Natural killer cell (primary cell): Measurements from ENCODE around the gene PRKG1. TPM values are rescaled to one million over a fixed set of nuclear protein-coding genes. Genes with fewer than 3 reads are reported as not detected.

Source experiments
- ATAC-seq, 3 donors: fragments of 150-1000 bp in 2 of 3; fragments of 200-7000 bp in 1 of 3; cut with Tn5 transposase; 1 replicate in 1 of 3; 2 replicates in 2 of 3; pipeline ENCODE4 v1.10.0; 2021; ENCODE audit warnings: mild to moderate bottlenecking in 2 of 3, moderate library complexity in 2 of 3
- DNase-seq, 2 donors: peaks; one replicate each; pipeline versions ENCODE4 v3.0.0 to v3.0.0-alpha.2; 2013 to 2021; ENCODE audit warnings: mixed read lengths in 1 of 2
- H3K27ac ChIP-seq: one replicate; pipeline ENCODE4 v1.5.1; 2013; ENCODE audit warnings: mild to moderate bottlenecking, low read length
- H3K27me3 ChIP-seq: one replicate; pipeline ENCODE4 v1.6.1; 2013; ENCODE audit warnings: low read length; ENCODE audit not compliant: control insufficient read depth, insufficient read depth
- H3K36me3 ChIP-seq: one replicate; pipeline ENCODE4 v1.6.1; 2013; ENCODE audit warnings: low read length; ENCODE audit not compliant: control insufficient read depth, insufficient read depth
- H3K4me1 ChIP-seq: one replicate; pipeline ENCODE4 v1.6.1; 2013; ENCODE audit warnings: low read length; ENCODE audit not compliant: control insufficient read depth, insufficient read depth
- H3K4me3 ChIP-seq: one replicate; pipeline ENCODE4 v1.5.1; 2013; ENCODE audit warnings: low read length
- H3K9me3 ChIP-seq: one replicate; pipeline ENCODE4 v1.6.1; 2013; ENCODE audit warnings: low read length; ENCODE audit not compliant: control insufficient read depth, insufficient read depth
- H3K27ac Mint-ChIP-seq, 2 donors: one replicate each; pipeline ENCODE4 v1.8.0; 2022; ENCODE audit warnings: mild to moderate bottlenecking in 2 of 2, mixed read lengths in 2 of 2, moderate library complexity in 1 of 2
- H3K27me3 Mint-ChIP-seq, 2 donors: one replicate each; pipeline ENCODE4 v1.8.0; 2022; ENCODE audit warnings: low read depth in 2 of 2, mixed read lengths in 2 of 2
- H3K36me3 Mint-ChIP-seq: one replicate; pipeline ENCODE4 v1.8.0; 2022; ENCODE audit warnings: mixed read lengths
- H3K4me1 Mint-ChIP-seq, 2 donors: one replicate each; pipeline ENCODE4 v1.8.0; 2022; ENCODE audit warnings: mixed read lengths in 2 of 2
- H3K4me3 Mint-ChIP-seq: one replicate; pipeline ENCODE4 v1.8.0; 2022; ENCODE audit warnings: mild to moderate bottlenecking, moderate library complexity, mixed read lengths
- H3K9me3 Mint-ChIP-seq, 2 donors: one replicate each; pipeline ENCODE4 v1.8.0; 2022; ENCODE audit warnings: mixed read lengths in 2 of 2
- CTCF ChIP-seq: fragments of 200-600 bp; IDR thresholded peaks from one replicate; pipeline ENCODE4 v1.8.0; 2022; ENCODE audit warnings: antibody characterized with exemption
- WGBS: methylation state at CpG from one replicate; pipeline ENCODE4 v1.1.7; 2013; ENCODE audit warnings: missing lambda C conversion rate; ENCODE audit not compliant: insufficient coverage; 5-methylcytosine and 5-hydroxymethylcytosine counted together
- intact Hi-C: fragments of 100-400 bp; cut with micrococcal nuclease; formaldehyde crosslinking; loops from one replicate; pipeline ENCODE4 v1.14.2; 2022
- total RNA-seq, 4 donors: library from RNA; stranded (reverse); fragments of 120-200 nt in 1 of 4; gene quantifications; one replicate each; pipeline versions ENCODE4 v1.2.3 to v1.2.4, GENCODE V29; 2013 to 2022

The PRKG1 gene
- total RNA-seq, 3 donors from 2014 or later (not counting 1 experiment from before 2014, with no cell fraction given): 0.23 to 0.41 (median 0.35) TPM

- no peak overlapping the region for H3K27ac Mint-ChIP-seq
- no peaks in the 10 kb centered on the region for H3K9me3 Mint-ChIP-seq
- TF ChIP-seq CTCF: no peak
- H3K4me1 Mint-ChIP-seq: peaks cover 12 to 19% of the 10 kb centered on the region in 2 donors
- 75% methylated on average over 1 of the region's 1 CpG for WGBS
- H3K4me3 Mint-ChIP-seq: no peak overlapping the region
- Histone ChIP-seq H3K27ac (no peak overlapping the region), H3K27me3 (peaks cover 31% of the 10 kb centered on the region), H3K4me3 (no peak overlapping the region), H3K36me3 (no peaks in the 10 kb centered on the region), H3K4me1 (peaks cover 18% of the 10 kb centered on the region), H3K9me3 (peaks cover 4% of the 10 kb centered on the region)
- H3K27me3 Mint-ChIP-seq: peaks cover 33 to 56% of the 10 kb centered on the region in 2 donors
- DNase-seq: no peak
- intact Hi-C loops: no loop called here
- H3K36me3 Mint-ChIP-seq: no peaks in the 10 kb centered on the region
- ATAC-seq: no peak
These were observed 1241.7 kb downstream of the PRKG1 start for GRCh38 chr10:52316001-52316400.

GRCh38 chr10:52316500-52316899 is 1242.2 kb downstream of the PRKG1 start:
- intact Hi-C loops: no loop called here
- no peak overlapping the region for H3K27ac Mint-ChIP-seq
- no peaks in the 10 kb centered on the region for H3K9me3 Mint-ChIP-seq
- peaks cover 18% of the 10 kb centered on the region for H3K4me1 ChIP-seq
- H3K4me1 Mint-ChIP-seq: peaks cover 12 to 19% of the 10 kb centered on the region in 2 donors
- DNase-seq (no peak), ATAC-seq (no peak)
- H3K27ac ChIP-seq: no peak overlapping the region
- peaks cover 4% of the 10 kb centered on the region for H3K9me3 ChIP-seq
- peaks cover 28 to 51% of the 10 kb centered on the region in 2 donors for H3K27me3 Mint-ChIP-seq
- no peak overlapping the region for H3K4me3 ChIP-seq
- whole genome bisulfite sequencing: 92% methylated on average over 4 of the region's 4 CpGs
- peaks cover 27% of the 10 kb centered on the region for H3K27me3 ChIP-seq
- H3K36me3 Mint-ChIP-seq: no peaks in the 10 kb centered on the region
- no peaks in the 10 kb centered on the region for H3K36me3 ChIP-seq
- no peak for TF ChIP-seq CTCF
- H3K4me3 Mint-ChIP-seq: no peak overlapping the region

GRCh38 chr10:52318136-52318701 is 1243.9 kb downstream of the PRKG1 start:
- DNase-seq: no peak
- Mint-ChIP-seq H3K4me1 (peaks cover 10 to 15% of the 10 kb centered on the region in 2 donors), H3K36me3 (no peaks in the 10 kb centered on the region), H3K27me3 (peaks cover 25 to 37% of the 10 kb centered on the region in 2 donors), H3K9me3 (no peaks in the 10 kb centered on the region), H3K27ac (no peak overlapping the region), H3K4me3 (no peak overlapping the region)
- Histone ChIP-seq H3K27me3 (peaks cover 19% of the 10 kb centered on the region), H3K4me1 (peaks cover 16% of the 10 kb centered on the region), H3K9me3 (peaks cover 2% of the 10 kb centered on the region), H3K4me3 (no peak overlapping the region), H3K36me3 (no peaks in the 10 kb centered on the region), H3K27ac (no peak overlapping the region)
- no peak for ATAC-seq
- TF ChIP-seq CTCF: no peak
- intact Hi-C loops: no loop called here
- 84% methylated on average over 4 of the region's 5 CpGs for WGBS
